ENCODE data around the gene DNAJC7.

DNAJC7 gene

DNA sequence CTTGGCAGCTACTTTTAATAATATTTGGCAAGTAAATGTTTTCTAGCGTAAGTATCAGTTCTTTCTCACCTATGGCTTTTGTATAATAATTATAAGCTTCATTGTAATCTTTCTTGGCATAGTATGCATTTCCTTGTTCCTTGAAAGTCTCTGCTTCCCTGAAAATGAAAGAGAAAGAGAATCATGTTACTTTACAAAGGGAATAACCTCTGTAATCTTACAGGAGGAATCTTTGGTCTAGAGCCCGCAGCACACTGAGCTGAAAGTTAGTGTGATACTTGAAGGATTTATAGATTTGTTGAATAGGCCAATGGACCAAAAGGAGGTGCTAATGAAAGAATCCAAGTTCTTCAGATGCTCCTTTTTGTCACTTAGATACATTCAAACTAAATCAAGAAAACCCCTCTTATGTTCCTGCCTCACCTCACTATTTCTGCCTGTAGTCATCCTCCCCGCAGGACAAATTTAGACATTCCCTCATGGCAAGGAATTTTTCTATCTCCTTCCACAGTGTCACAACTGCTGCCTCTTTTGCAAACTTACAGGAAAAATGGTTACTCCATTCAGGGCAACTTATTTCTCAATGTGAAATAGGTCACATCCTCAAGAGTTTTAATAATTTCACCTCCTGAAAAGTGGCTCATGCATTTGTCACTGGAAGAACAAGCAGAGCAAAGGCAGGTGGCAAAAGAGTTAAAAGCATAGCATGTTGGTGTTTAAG lies 16.7 kb downstream of the DNAJC7 start:
- Histone ChIP-seq H3K27me3 (ENCODE audit: insufficient read depth, low read length, poor library complexity) (no peaks in the 10 kb centered on the region), H3K4me2 (ENCODE audit: low read length) (no peak overlapping the region), H3K4ac (ENCODE audit: low read depth, low read length) (no peak overlapping the region), H3K9ac (ENCODE audit: low read length) (no peak overlapping the region), H3K27ac (ENCODE audit: low read depth, low read length) (no peak overlapping the region), H3K36me3 (ENCODE audit: control insufficient read depth, insufficient read depth, low read length) (peaks cover 10% of the 10 kb centered on the region), H3K56ac (ENCODE audit: low read length) (no peak overlapping the region), H2BK5ac (ENCODE audit: low read length) (no peak overlapping the region), H3K79me1 (ENCODE audit: low read length) (peaks cover 23% of the 10 kb centered on the region), H2BK15ac (replicated peaks; ENCODE audit: low read depth) (no peak overlapping the region), H2AK5ac (ENCODE audit: low read length) (no peak overlapping the region), H2BK120ac (ENCODE audit: low read depth, low read length) (no peak overlapping the region), H3K4me1 (ENCODE audit: control insufficient read depth, low read depth, low read length) (no peaks in the 10 kb centered on the region), H3K23ac (ENCODE audit: low read length) (no peak overlapping the region), H3K79me2 (ENCODE audit: control insufficient read depth, insufficient read depth, low read length) (peaks cover 38% of the 10 kb centered on the region), H4K8ac (ENCODE audit: low read depth, low read length) (no peak overlapping the region), H4K5ac (ENCODE audit: low read length) (no peak overlapping the region), H3K18ac (ENCODE audit: low read length) (no peak overlapping the region), H3K4me3 (ENCODE audit: low read length) (no peak overlapping the region)
- no peak for DNase-seq
- no CpG with 5 or more reads among the region's 3 CpGs for WGBS (ENCODE audit: extremely low coverage, insufficient coverage, low lambda C conversion rate)

DNA sequence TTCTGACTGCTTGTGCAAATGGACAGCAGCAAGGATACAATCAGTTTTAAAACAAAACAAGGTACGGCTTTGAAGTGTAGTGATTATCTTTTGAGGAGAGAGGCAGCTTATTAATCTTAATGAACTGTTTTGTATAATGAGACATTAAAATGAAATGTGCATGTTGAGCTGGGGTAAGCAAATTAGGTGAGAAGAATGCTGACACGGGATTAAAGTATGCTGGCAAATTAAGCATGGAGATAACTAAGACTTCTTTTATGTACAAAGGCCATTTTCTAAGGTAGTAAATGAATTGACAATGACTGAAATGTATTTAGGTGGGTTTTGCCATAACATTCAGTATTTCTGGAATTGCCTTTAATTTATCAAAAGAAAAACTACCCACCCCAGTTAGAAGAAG lies 18.7 kb downstream of the DNAJC7 start:
- no peak for DNase-seq
- Histone ChIP-seq H2BK120ac (ENCODE audit: low read depth, low read length) (no peak overlapping the region), H2AK5ac (ENCODE audit: low read length) (no peak overlapping the region), H3K27me3 (ENCODE audit: insufficient read depth, low read length, poor library complexity) (no peaks in the 10 kb centered on the region), H3K79me2 (ENCODE audit: control insufficient read depth, insufficient read depth, low read length) (peaks cover 21% of the 10 kb centered on the region), H4K5ac (ENCODE audit: low read length) (no peak overlapping the region), H3K4me1 (ENCODE audit: control insufficient read depth, low read depth, low read length) (no peaks in the 10 kb centered on the region), H3K79me1 (ENCODE audit: low read length) (peaks cover 17% of the 10 kb centered on the region), H2BK15ac (replicated peaks; ENCODE audit: low read depth) (no peak overlapping the region), H3K56ac (ENCODE audit: low read length) (no peak overlapping the region), H3K36me3 (ENCODE audit: control insufficient read depth, insufficient read depth, low read length) (peaks cover 13% of the 10 kb centered on the region), H4K8ac (ENCODE audit: low read depth, low read length) (no peak overlapping the region), H3K23ac (ENCODE audit: low read length) (no peak overlapping the region), H3K4me3 (ENCODE audit: low read length) (no peak overlapping the region), H3K9ac (ENCODE audit: low read length) (no peak overlapping the region), H2BK5ac (ENCODE audit: low read length) (no peak overlapping the region), H3K4ac (ENCODE audit: low read depth, low read length) (no peak overlapping the region), H3K4me2 (ENCODE audit: low read length) (no peak overlapping the region), H3K27ac (ENCODE audit: low read depth, low read length) (no peak overlapping the region), H3K18ac (ENCODE audit: low read length) (no peak overlapping the region)
- WGBS (ENCODE audit: extremely low coverage, insufficient coverage, low lambda C conversion rate), result no CpG with 5 or more reads among the region's 2 CpGs

DNA sequence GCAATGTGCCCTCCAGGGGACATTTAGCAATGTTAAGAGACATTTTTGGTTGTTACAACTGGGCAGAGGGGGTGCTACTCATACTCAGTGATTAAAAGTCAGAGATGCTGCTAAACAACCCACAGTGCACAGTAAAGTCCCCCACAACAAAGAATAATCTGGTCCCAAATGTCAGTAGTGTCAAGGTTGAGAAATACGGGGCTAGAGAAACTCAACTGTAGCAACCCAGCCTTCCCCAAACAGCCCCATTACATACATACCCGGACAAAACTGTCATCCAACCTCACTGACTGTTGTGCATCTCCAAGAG lies 20.4 kb downstream of the DNAJC7 start:
- no peak overlapping the region for H3K27ac ChIP-seq (ENCODE audit: low read depth, low read length)
- H3K79me1 ChIP-seq (ENCODE audit: low read length), result peaks cover 6% of the 10 kb centered on the region
- H3K36me3 ChIP-seq (ENCODE audit: control insufficient read depth, insufficient read depth, low read length), result peaks cover 16% of the 10 kb centered on the region
- H3K4me1 ChIP-seq (ENCODE audit: control insufficient read depth, low read depth, low read length), result no peaks in the 10 kb centered on the region
- no peak overlapping the region for H4K8ac ChIP-seq (ENCODE audit: low read depth, low read length)
- no peak overlapping the region for H3K4me2 ChIP-seq (ENCODE audit: low read length)
- no peak overlapping the region for H2BK15ac ChIP-seq (replicated peaks; ENCODE audit: low read depth)
- no peak overlapping the region for H3K18ac ChIP-seq (ENCODE audit: low read length)
- peaks cover 5% of the 10 kb centered on the region for H3K79me2 ChIP-seq (ENCODE audit: control insufficient read depth, insufficient read depth, low read length)
- WGBS (ENCODE audit: extremely low coverage, insufficient coverage, low lambda C conversion rate), result no CpG with 5 or more reads among the region's 2 CpGs
- no peak for DNase-seq
- no peak overlapping the region for H3K4me3 ChIP-seq (ENCODE audit: low read length)
- no peak overlapping the region for H2AK5ac ChIP-seq (ENCODE audit: low read length)
- H3K23ac ChIP-seq (ENCODE audit: low read length), result no peak overlapping the region
- H4K5ac ChIP-seq (ENCODE audit: low read length), result no peak overlapping the region
- no peak overlapping the region for H3K56ac ChIP-seq (ENCODE audit: low read length)
- no peaks in the 10 kb centered on the region for H3K27me3 ChIP-seq (ENCODE audit: insufficient read depth, low read length, poor library complexity)
- H3K4ac ChIP-seq (ENCODE audit: low read depth, low read length), result no peak overlapping the region
- H2BK5ac ChIP-seq (ENCODE audit: low read length), result no peak overlapping the region
- no peak overlapping the region for H3K9ac ChIP-seq (ENCODE audit: low read length)
- H2BK120ac ChIP-seq (ENCODE audit: low read depth, low read length), result no peak overlapping the region

DNA sequence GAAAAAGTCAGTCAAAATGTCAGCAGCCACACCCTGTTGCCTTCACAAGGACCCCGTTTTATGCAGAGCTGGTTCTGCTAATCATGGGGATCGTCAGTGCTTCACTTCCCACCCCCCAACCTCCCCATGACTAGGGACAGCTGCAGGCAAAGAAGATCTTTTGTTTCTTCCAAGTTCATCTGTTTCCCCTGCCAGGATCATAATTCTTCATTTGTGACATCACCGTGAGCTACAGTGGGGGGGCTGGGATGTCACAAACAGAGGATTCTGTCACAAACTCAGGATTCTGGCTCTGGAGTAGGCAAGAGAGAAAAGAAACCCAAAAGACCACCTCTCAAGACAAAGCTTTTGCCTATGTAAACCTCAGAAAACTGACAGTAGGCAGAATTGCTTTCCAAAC lies 24.7 kb downstream of the DNAJC7 start:
- Histone ChIP-seq H3K27ac (ENCODE audit: low read depth, low read length) (no peak overlapping the region), H4K5ac (ENCODE audit: low read length) (no peak overlapping the region), H3K56ac (ENCODE audit: low read length) (no peak overlapping the region), H3K36me3 (ENCODE audit: control insufficient read depth, insufficient read depth, low read length) (peaks cover 29% of the 10 kb centered on the region), H3K4ac (ENCODE audit: low read depth, low read length) (no peak overlapping the region), H3K4me2 (ENCODE audit: low read length) (no peak overlapping the region), H2BK5ac (ENCODE audit: low read length) (no peak overlapping the region), H3K79me1 (ENCODE audit: low read length) (no peaks in the 10 kb centered on the region), H3K23ac (ENCODE audit: low read length) (no peak overlapping the region), H3K27me3 (ENCODE audit: insufficient read depth, low read length, poor library complexity) (no peaks in the 10 kb centered on the region), H3K9ac (ENCODE audit: low read length) (no peak overlapping the region), H3K18ac (ENCODE audit: low read length) (no peak overlapping the region), H3K4me3 (ENCODE audit: low read length) (no peak overlapping the region), H3K4me1 (ENCODE audit: control insufficient read depth, low read depth, low read length) (no peaks in the 10 kb centered on the region), H2BK15ac (replicated peaks; ENCODE audit: low read depth) (no peak overlapping the region), H2BK120ac (ENCODE audit: low read depth, low read length) (no peak overlapping the region), H2AK5ac (ENCODE audit: low read length) (no peak overlapping the region), H3K79me2 (ENCODE audit: control insufficient read depth, insufficient read depth, low read length) (no peaks in the 10 kb centered on the region), H4K8ac (ENCODE audit: low read depth, low read length) (no peak overlapping the region)
- WGBS (ENCODE audit: extremely low coverage, insufficient coverage, low lambda C conversion rate), result no CpG with 5 or more reads among the region's 3 CpGs
- DNase-seq, result no peak

DNA sequence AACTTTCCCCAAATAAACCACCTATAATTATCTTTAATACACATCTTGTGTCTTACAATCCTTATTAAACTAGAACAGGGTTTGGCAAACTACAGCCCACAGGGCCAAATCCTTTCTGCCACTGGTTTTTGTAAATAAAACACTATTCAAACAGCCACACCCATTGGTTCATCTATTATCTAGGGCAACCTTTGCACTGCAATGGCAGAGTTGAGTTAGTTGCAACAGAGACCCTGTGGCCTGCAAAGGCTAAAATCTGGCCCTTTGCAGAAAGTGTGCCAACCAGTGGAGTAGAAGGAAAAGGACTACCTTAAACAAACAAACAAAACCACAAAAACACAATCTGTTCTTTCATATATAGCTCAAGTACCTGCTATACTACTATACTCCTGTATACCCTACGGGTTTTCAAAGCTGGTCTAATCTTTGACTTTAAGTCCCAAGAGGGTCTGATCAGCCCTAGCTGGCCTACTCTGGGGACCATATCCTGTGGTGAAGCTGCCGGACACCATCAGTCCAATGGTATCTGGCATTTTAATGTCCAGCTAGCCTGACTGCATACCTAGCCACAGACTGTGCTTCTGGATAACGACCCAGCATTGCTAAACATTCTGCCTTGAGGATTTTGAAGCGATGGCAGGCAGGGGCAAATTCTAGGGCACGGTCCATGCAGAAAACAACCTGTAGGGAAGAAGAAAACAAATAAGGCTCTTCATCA lies 27.4 kb downstream of the DNAJC7 start:
- Histone ChIP-seq H2BK120ac (ENCODE audit: low read depth, low read length) (no peak overlapping the region), H4K5ac (ENCODE audit: low read length) (no peak overlapping the region), H3K18ac (ENCODE audit: low read length) (no peak overlapping the region), H3K27me3 (ENCODE audit: insufficient read depth, low read length, poor library complexity) (no peaks in the 10 kb centered on the region), H3K79me2 (ENCODE audit: control insufficient read depth, insufficient read depth, low read length) (no peaks in the 10 kb centered on the region), H3K4ac (ENCODE audit: low read depth, low read length) (no peak overlapping the region), H3K4me1 (ENCODE audit: control insufficient read depth, low read depth, low read length) (no peaks in the 10 kb centered on the region), H2AK5ac (ENCODE audit: low read length) (no peak overlapping the region), H3K56ac (ENCODE audit: low read length) (no peak overlapping the region), H2BK5ac (ENCODE audit: low read length) (no peak overlapping the region), H3K4me3 (ENCODE audit: low read length) (no peak overlapping the region), H3K9ac (ENCODE audit: low read length) (no peak overlapping the region), H3K79me1 (ENCODE audit: low read length) (no peaks in the 10 kb centered on the region), H4K8ac (ENCODE audit: low read depth, low read length) (no peak overlapping the region), H3K4me2 (ENCODE audit: low read length) (no peak overlapping the region), H3K36me3 (ENCODE audit: control insufficient read depth, insufficient read depth, low read length) (peaks cover 23% of the 10 kb centered on the region), H2BK15ac (replicated peaks; ENCODE audit: low read depth) (no peak overlapping the region), H3K23ac (ENCODE audit: low read length) (no peak overlapping the region), H3K27ac (ENCODE audit: low read depth, low read length) (no peak overlapping the region)
- WGBS (ENCODE audit: extremely low coverage, insufficient coverage, low lambda C conversion rate), result no CpG with 5 or more reads among the region's 5 CpGs
- DNase-seq, result no peak

DNA sequence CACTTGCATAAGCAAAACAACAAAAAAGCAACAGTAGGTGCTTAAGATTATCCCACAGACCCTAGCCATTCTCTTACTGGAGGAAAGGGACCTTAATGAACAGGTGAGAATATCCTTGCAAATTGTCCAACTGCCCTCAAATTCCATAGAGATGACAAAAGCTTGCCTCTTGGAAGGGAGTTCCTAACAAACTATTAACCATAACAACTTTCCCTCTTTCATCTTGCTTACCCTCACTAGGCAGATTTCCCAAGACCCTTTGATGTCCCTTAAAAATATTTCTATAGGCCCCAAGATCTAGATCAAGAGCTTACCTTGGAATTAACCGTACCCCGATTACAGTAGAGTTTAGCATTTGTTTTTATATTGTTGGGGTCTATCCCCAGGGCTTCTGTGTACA lies 28.8 kb downstream of the DNAJC7 start:
- no peak overlapping the region for H3K27ac ChIP-seq (ENCODE audit: low read depth, low read length)
- no CpG with 5 or more reads among the region's 2 CpGs for WGBS (ENCODE audit: extremely low coverage, insufficient coverage, low lambda C conversion rate)
- no peaks in the 10 kb centered on the region for H3K79me1 ChIP-seq (ENCODE audit: low read length)
- H3K79me2 ChIP-seq (ENCODE audit: control insufficient read depth, insufficient read depth, low read length), result no peaks in the 10 kb centered on the region
- no peaks in the 10 kb centered on the region for H3K4me1 ChIP-seq (ENCODE audit: control insufficient read depth, low read depth, low read length)
- no peak overlapping the region for H3K9ac ChIP-seq (ENCODE audit: low read length)
- no peak overlapping the region for H2BK5ac ChIP-seq (ENCODE audit: low read length)
- H3K36me3 ChIP-seq (ENCODE audit: control insufficient read depth, insufficient read depth, low read length), result peaks cover 24% of the 10 kb centered on the region
- H3K18ac ChIP-seq (ENCODE audit: low read length), result no peak overlapping the region
- no peak overlapping the region for H2BK15ac ChIP-seq (replicated peaks; ENCODE audit: low read depth)
- H3K4ac ChIP-seq (ENCODE audit: low read depth, low read length), result no peak overlapping the region
- H3K4me2 ChIP-seq (ENCODE audit: low read length), result no peak overlapping the region
- no peak for DNase-seq
- H3K23ac ChIP-seq (ENCODE audit: low read length), result no peak overlapping the region
- no peak overlapping the region for H3K4me3 ChIP-seq (ENCODE audit: low read length)
- H2AK5ac ChIP-seq (ENCODE audit: low read length), result no peak overlapping the region
- H3K56ac ChIP-seq (ENCODE audit: low read length), result no peak overlapping the region
- H4K5ac ChIP-seq (ENCODE audit: low read length), result no peak overlapping the region
- no peak overlapping the region for H4K8ac ChIP-seq (ENCODE audit: low read depth, low read length)
- no peaks in the 10 kb centered on the region for H3K27me3 ChIP-seq (ENCODE audit: insufficient read depth, low read length, poor library complexity)
- no peak overlapping the region for H2BK120ac ChIP-seq (ENCODE audit: low read depth, low read length)
